ENCODE data around the gene YOD1.

YOD1 gene

GRCh38 chr1:207072233-207072632 lies 21.2 kb upstream of the YOD1 start:
- DNase-seq, result no peak

DNA sequence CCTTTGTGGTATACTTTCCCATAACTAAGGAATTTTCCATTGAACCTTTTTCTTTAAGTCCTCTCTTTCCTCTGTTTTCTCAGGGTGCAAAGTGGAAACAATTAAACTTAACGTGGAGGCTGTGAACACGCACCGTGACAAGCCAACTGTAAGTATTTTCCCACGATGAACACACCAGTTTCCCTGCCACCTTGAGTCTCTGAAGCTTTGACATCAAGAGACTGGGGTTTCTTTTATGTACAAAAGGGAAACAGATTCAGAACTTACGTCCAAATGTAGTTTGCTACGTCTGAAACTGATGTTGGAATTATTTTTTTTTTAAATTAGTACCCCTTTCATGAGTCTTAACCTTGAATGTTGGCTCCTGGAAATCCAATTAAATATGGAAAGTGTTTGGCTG lies 20.4 kb upstream of the YOD1 start:
- DNase-seq, result peak in 5 of 6 experiments; percentile 7 to 68 (median 51)

DNA sequence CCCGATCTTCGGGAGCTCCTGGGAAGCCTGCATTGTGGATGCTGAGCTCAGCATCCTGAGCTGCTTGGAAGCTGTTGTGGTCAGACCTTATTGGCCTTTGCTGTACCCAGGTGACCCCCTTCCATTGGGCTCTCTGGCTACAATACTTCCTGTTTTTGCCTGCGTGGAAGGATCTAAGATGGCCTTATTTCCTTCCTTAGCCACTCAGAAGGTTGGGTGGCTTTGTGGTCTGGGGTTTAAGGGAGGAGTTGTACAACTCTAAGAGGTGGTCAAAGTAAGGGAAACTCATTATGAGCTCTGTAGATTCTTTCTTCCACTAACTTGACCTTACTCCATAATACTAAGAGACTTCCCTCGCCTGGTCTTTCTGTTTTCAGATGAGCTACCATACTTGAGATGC lies 19.8 kb upstream of the YOD1 start:
- peak in 1 of 6 experiments; percentile 6 for DNase-seq

- DNase-seq, result peak in 1 of 6 experiments; percentile 2
These were observed 19.0 kb upstream of the YOD1 start for GRCh38 chr1:207069858-207070506.

DNA sequence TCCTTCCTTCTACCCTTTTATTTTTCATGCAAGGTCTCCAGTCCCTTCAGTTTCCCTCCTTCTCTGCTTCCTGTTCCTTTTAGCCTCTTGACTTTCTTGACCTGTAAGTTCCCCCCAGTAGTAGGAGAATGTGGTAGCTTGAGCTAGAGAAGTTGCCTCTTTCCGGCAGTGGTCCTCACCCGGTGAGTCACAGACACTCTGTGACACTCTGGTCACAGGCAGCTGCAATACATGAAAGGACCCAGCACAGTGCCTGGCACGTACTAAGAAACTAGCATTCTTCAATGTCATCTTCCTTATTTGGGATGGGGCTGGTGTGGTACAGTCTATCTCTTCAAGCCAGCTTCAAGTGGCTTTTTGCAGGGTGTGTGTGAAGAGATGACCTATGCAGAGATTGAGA lies 18.1 kb upstream of the YOD1 start:
- DNase-seq, result no peak

DNA sequence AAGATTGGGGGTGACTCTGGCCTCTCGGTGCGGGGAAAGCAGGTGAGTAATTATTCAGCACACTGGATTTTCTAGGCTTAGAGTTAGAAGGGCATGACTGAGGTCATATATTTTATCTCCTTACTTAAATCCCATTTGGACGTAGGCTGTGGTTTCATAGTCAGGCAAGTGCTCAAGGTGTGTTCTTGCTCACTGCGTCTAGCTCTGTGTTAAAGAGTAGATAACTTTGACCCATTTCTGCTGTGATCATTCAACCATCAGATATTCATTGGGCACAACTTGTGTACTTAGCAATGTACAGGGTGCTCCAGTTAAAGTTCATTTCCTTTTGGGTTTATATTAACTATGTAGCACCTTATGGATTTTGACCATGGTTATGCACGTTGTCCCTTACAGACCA lies 16.7 kb upstream of the YOD1 start:
- DNase-seq, result no peak

- DNase-seq, result no peak
These were observed 16.2 kb upstream of the YOD1 start for GRCh38 chr1:207067185-207067584.

DNA sequence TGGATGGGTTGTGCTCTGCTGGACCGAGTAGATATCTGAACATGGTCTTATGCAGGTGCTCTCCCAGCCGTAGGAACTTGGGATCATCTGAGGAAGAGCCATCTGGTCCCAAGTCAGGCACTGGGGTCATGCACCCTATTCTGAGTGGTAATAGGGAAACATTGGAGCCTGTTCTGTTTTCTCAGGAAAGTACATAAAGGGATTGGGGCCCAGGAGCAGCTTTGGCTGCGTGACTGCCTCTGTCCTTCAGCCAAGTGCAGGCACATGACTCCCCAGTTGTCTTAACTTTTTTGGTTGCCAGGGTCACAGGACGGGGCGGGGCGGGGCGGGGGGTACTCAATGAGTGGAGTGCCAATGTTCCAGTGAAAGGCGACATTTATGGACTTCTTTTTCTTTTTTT lies 13.6 kb upstream of the YOD1 start:
- DNase-seq, result no peak

GRCh38 chr1:207063014-207063413 lies 12.0 kb upstream of the YOD1 start:
- no peak for DNase-seq

DNA sequence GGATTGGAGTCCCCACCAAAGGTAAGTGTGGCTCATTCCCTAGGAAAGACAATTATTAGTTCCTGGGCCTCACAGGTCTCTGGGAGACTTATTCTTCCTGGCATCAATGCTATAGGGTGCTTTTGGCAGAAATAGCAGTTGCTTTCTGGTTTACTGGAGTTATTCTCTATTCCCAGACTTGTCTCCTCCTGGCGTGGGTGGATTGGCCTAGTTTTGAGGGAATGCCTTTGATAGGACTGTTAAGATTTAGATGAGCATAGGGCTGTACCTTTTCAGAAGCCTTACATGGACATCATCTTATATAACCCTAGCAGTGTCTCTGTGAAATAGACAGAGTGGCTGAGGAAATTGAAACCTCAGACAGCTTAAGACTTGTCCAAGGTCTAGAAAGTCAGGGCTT lies 11.1 kb upstream of the YOD1 start:
- DNase-seq, result no peak

DNA sequence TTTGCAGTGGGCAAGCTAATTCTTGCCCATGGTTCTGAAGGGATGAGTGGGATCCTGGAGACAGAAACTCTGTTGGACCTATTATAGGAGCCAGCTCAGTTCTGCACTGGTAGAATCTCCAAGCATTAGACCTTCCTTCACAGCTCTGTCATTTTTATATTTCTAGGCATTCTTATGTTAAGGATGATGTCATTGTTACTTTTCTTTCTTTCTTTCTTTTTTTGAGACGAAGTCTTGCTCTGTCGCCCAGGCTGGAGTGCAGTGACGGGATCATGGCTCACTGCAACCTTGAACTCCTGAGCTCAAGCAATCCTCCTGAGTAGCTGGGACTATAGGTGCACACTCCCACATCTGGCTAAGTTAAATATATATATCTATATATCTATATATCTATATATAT lies 9.6 kb upstream of the YOD1 start:
- DNase-seq, result no peak

DNA sequence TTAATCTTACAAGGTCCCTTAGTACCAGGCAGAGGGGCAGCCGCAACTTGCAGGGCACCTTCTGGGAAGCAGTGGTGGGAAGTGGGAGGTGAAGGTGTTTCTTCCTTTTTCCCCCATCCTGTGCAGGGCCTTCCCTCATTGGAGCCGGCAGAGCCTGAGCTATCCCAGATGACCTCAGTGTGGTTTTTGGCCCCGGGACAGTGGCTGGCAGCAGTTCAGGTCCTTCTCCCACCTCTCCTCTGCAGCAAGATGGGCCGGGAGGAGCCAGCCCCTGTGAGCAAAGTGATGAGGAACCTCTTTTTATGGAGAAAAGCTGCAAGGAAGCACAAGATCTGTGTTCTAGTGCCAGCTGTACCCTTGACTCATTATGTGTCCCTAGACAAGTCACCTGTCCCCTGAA lies 8.9 kb upstream of the YOD1 start:
- no peak for DNase-seq

DNA sequence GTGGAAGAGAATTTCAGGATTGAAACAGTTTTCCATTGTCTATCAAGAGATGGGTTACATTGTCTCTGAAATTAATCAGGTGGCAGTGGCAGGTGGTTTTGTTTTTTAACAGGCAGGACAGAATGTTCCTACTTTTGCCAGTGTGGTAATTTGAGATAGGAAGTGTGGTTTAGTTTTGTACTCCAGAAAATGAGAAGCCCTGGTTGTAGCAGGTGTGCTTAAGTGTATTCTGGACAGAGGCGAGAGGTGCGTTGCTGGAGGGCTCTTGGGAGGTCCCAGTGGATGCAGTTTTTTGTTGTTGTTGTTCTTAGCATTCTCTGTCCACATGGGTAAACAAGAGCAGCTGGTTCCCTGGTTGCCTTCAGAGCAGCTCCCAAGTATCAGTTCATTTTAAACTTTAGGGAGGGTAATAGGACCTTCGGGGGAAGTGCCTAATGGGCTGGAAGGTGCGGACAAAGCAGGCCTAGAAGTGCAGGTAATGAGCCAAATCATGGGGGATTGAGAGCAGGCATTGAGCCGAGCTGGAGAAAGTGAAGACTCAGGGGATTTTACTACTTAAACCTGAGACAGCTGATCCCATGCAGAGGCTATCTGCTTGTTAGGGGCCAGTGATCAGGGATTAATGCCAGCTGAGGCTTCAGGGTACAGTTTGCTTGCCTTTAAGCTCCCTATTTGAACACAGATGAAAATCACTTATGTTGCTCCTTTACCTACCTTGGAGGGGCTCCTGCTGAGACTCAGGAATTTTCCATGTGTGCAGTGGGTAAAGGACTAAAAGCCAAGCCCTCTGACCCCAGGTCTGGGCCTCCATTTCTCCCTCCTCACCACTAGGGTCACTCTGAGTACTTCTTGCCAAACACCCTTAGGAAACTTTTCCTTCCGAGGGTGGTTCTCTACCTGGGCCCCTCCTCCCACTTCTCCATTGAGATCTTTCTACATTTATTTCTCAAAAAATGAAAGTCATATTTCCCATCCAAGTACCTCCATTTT lies 8.2 kb upstream of the YOD1 start:
- no peak for DNase-seq

- no peak for DNase-seq
These were observed 7.2 kb upstream of the YOD1 start for GRCh38 chr1:207058252-207058651.

DNA sequence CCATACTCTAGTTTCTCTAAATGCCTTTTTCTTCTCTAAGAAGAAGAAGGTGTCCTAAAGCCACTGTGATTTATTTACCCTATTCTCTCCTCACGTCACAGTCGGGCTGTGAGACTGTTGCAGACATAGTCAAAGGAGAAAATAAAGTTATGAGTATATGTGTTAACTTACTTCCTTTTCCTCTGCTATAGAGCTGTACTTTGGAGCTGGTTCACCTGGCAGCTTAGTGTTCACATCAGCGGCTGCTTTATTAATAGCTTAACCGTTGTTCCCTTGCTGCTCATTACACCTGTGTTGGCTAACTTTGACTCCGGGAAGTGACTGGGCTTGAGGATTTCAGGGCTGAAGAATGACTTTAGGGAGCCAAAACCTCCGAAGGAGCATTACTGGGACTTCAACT lies 5.7 kb upstream of the YOD1 start:
- DNase-seq, result no peak

- DNase-seq, result no peak
These were observed 4.5 kb upstream of the YOD1 start for GRCh38 chr1:207055386-207056001.

DNA sequence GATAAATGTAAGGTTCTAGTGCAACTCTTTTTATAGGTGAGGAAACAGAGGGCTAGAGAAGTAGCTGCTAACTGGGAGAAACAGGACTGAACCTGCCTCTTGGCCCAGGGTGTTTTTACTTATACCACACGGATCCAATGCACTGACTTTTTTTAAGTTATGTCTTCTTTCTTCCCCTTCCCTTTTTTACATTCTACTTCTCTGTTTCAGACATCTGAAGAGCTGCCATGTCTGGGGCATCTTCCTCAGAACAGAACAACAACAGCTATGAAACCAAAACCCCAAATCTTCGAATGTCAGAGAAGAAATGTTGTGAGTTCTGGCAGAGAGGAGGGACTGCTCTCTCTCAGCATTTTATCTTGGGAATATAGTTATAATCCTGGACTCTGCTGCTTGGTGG lies 3.5 kb upstream of the YOD1 start:
- no peak for DNase-seq

GRCh38 chr1:207052911-207053769 lies 2.1 kb upstream of the YOD1 start, which contains the start of gene PFKFB2:
Gene PFKFB2, plus strand, starts transcription at chr1:207053275. Its CDS starts 1,443 bp downstream, at chr1:207054718.
- peak; percentile 91 to 96 (median 94) for DNase-seq

DNA sequence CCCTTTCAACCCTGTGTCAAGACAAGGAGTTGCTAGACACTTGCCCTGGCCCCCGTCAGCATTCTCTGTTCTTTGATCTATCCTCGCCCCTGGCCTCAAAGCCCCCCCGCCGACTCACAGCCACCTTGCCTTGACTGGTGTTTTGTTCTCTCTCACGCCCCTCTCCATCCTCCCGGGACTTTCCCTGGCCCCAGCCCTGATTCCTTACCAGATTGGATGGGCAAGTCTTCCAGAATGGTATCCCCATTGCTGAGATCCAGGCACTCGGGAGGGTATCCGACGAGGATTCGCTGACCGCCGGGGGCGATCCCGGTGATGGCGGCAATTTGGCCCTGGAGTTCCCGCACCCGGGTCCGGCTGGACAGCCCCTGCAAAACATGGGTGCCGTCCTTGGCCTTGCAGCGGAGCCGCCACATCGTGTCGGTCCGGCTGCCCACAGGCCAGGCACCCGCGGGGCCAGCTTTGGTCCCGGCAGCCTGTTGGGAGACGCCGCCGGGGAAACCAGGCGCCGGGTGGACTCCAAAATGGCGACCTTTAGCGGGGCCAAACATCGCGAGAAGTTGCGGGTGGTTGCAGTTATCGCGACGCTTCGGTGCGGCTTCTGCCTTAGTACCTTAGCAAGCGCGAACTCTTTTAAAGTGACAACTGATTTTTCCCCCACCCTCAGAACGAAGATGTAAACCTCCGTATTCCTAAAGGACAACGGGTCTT lies 373 bp downstream of the YOD1 start:
- DNase-seq, result peak; percentile 68 to 88 (median 84)

DNA sequence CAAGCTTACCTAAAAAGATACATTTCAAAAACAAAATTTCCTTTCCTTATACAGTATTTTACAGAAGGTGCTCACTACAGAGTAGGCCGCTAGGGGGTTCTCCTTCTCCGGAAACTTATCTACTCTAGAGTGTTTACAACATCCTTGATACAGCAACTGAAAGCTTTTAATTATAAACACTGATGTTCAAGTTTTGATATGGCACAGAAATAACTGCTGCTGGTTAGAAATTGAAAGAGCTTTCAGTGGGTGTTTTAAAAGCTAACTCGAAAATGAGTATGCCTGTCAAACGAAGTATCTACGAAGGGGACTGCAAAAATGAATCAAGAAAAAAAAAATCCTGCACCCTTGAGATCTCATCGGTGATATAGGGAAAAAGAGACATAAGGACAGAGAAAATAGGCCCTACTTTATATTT lies 1.0 kb downstream of the YOD1 start:
- peak in 5 of 6 experiments; percentile 19 to 67 (median 53) for DNase-seq

GRCh38 chr1:207049514-207049913 lies 1.5 kb downstream of the YOD1 start:
- no peak for DNase-seq

DNA sequence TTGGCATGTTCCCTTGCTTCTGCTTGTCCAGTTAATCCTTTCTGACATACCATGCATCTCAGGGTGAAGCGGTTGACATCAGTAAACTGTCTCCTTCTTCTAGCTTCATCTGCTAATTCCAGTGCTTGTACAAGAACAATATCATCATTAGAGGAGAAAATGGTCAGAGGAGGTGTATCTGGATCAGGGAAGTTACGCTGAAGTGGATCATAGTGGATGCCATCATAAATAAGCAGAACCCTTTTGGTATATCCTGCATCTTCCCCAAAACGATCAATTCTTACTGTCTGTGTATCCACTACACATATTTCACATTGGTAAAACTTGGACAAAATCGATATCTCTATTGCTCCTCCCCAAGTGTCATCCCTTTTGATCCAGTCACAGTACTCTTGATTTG lies 2.0 kb downstream of the YOD1 start:
- DNase-seq, result no peak

Data from stimulated activated naive CD4-positive, alpha-beta T cell (primary cell).